Measurements from ENCODE around the gene YPEL2.

GRCh38 chr17:59287452-59287851 is 44.0 kb upstream of the YPEL2 start:
- no peak for TF ChIP-seq POLR2AphosphoS5 (IDR thresholded peaks at IDR 0.05)
- no peak for TF ChIP-seq CTCF (IDR thresholded peaks at IDR 0.05)
- no peak for TF ChIP-seq POLR2A (IDR thresholded peaks at IDR 0.05)
